ENCODE results near the gene WNT8B. TPM values are rescaled to one million over a fixed set of nuclear protein-coding genes. Genes with fewer than 3 reads are reported as not detected.

Gene WNT8B
- total RNA-seq, 1 experiment from 2014 or later: not detected

DNA sequence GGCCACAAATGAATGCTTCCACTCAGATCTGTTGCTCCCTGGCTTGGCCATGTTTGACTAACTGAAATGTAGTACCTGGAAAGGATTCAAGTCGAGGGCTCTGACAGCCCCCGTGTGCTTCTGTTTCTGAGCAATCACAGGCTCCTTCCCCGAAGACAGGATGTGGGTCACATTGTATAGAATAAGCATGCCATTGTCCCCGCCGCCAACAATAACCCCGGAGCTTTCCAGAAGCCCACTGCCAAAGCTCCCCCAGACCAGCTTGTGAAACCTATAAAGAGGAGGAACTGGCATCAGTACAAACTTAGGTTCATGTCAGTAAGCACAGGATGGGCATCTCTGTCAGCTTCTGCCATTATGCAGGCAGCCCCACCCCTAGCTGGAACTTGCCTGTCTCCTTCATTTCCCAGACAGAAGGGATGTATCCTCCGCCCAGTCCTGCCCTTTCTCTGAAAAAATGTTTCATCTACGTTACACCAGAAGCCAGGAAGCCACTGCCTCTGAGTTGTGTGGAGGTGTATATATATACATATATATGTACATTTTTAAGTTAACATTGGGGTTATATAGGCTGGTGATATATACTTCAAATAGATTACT lies 46.5 kb downstream of the WNT8B start:
- CTCF ChIA-PET: interaction anchor here (0.6 to 2.4 kb wide), 9 partner anchors 9 to 1458 kb away, joined by 3 to 14 read pairs (median 4); no protein-coding TSS in a partner anchor
- no peak overlapping the region for H3K4me3 ChIP-seq (ENCODE audit: low read depth in 2 of 2, low read length in 2 of 2)
- no peak for DNase-seq (ENCODE audit: low read depth, low spot score)
- H3K36me3 ChIP-seq (ENCODE audit: control insufficient read depth, insufficient read depth, low read length): no peaks in the 10 kb centered on the region
- no TSS peak for BruUV-seq (replicated peaks)
- intact Hi-C loops (cut with micrococcal nuclease; ENCODE audit: unreplicated experiment) (loop anchor here (5.0 kb wide), 2 partner anchors 57 to 167 kb away; no protein-coding TSS in a partner anchor), in situ Hi-C loops (cut with HindIII; ENCODE audit: low pct_unique_long_range_greater_than_20kb, low sequenced_read_pairs) (no loop called here)
- H3K9me3 ChIP-seq (ENCODE audit: control insufficient read depth, insufficient read depth, low read depth, low read length): no peaks in the 10 kb centered on the region
- no peak for TF ChIP-seq TCF7L2 (IDR thresholded peaks at IDR 0.05; ENCODE audit: low read depth, low read length)
- TF ChIP-seq SIN3A (IDR thresholded peaks at IDR 0.05; ENCODE audit: borderline replicate concordance, insufficient read depth, low read depth, low read length): no peak
- TF ChIP-seq POLR2AphosphoS5 (IDR thresholded peaks at IDR 0.05; ENCODE audit: low read depth, low read length): no peak
- TF ChIP-seq, protein P1, sequence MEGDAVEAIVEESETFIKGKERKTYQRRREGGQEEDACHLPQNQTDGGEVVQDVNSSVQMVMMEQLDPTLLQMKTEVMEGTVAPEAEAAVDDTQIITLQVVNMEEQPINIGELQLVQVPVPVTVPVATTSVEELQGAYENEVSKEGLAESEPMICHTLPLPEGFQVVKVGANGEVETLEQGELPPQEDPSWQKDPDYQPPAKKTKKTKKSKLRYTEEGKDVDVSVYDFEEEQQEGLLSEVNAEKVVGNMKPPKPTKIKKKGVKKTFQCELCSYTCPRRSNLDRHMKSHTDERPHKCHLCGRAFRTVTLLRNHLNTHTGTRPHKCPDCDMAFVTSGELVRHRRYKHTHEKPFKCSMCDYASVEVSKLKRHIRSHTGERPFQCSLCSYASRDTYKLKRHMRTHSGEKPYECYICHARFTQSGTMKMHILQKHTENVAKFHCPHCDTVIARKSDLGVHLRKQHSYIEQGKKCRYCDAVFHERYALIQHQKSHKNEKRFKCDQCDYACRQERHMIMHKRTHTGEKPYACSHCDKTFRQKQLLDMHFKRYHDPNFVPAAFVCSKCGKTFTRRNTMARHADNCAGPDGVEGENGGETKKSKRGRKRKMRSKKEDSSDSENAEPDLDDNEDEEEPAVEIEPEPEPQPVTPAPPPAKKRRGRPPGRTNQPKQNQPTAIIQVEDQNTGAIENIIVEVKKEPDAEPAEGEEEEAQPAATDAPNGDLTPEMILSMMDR (IDR thresholded peaks at IDR 0.05): no peak
- TF ChIP-seq, protein P2, sequence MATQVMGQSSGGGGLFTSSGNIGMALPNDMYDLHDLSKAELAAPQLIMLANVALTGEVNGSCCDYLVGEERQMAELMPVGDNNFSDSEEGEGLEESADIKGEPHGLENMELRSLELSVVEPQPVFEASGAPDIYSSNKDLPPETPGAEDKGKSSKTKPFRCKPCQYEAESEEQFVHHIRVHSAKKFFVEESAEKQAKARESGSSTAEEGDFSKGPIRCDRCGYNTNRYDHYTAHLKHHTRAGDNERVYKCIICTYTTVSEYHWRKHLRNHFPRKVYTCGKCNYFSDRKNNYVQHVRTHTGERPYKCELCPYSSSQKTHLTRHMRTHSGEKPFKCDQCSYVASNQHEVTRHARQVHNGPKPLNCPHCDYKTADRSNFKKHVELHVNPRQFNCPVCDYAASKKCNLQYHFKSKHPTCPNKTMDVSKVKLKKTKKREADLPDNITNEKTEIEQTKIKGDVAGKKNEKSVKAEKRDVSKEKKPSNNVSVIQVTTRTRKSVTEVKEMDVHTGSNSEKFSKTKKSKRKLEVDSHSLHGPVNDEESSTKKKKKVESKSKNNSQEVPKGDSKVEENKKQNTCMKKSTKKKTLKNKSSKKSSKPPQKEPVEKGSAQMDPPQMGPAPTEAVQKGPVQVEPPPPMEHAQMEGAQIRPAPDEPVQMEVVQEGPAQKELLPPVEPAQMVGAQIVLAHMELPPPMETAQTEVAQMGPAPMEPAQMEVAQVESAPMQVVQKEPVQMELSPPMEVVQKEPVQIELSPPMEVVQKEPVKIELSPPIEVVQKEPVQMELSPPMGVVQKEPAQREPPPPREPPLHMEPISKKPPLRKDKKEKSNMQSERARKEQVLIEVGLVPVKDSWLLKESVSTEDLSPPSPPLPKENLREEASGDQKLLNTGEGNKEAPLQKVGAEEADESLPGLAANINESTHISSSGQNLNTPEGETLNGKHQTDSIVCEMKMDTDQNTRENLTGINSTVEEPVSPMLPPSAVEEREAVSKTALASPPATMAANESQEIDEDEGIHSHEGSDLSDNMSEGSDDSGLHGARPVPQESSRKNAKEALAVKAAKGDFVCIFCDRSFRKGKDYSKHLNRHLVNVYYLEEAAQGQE (IDR thresholded peaks at IDR 0.05; ENCODE audit: insufficient read depth in 1 of 2, low read depth in 2 of 2, low read length in 1 of 2): no peak
- no peaks in the 10 kb centered on the region for H3K4me1 ChIP-seq (ENCODE audit: control insufficient read depth, insufficient read depth, low read length)
- no peak overlapping the region for H3K27ac ChIP-seq (ENCODE audit: low read length)
- POLR2A ChIA-PET: no interaction called here
- ATAC-seq: no peak
- no peaks in the 10 kb centered on the region for H3K27me3 ChIP-seq (ENCODE audit: control insufficient read depth, insufficient read depth, low read length)

DNA sequence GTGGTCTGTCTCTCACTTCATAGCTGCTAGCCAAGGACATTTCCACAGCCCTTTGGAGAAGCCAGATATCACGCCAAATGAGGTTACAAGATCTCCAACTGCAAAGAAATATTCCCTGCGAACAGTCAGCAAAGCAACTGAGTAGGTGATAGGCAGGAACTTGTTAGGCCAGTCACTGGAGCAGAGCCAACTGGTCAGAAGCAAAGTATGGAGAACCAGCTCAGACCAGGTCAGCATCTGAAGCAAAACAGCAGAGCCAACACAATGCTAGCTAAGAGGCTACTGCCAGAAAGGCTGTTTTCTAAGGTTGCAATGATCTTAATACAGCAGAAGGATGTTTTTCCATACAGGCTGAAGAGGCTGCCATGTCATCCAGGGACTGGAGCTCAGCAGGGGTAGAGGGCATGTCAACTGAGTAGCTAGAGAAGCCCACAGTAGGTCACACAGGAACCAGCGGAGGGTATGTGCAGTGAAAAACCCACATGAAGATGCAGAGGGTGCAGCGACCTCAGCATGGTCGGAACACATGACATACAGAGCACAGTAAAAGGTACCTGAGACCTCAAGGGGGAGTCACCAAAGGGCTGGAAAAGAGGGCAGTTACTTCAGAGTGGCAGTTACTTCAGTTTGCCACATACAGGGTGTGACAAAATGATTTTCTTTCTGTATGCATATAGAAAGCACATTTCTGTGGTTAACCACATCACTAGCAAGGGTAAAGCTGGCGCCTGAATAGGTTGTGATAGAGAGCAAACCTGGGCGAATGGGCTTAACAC lies 47.9 kb downstream of the WNT8B start:
- CTCF ChIA-PET: interaction anchor here (0.6 to 1.4 kb wide), 3 partner anchors 8 to 118 kb away, joined by 5 to 7 read pairs (median 5); no protein-coding TSS in a partner anchor
- no TSS peak for BruUV-seq (replicated peaks)
- Histone ChIP-seq H3K27ac (ENCODE audit: low read length) (no peak overlapping the region), H3K36me3 (ENCODE audit: control insufficient read depth, insufficient read depth, low read length) (no peaks in the 10 kb centered on the region), H3K27me3 (ENCODE audit: control insufficient read depth, insufficient read depth, low read length) (no peaks in the 10 kb centered on the region), H3K4me1 (ENCODE audit: control insufficient read depth, insufficient read depth, low read length) (no peaks in the 10 kb centered on the region), H3K4me3 (ENCODE audit: low read depth in 2 of 2, low read length in 2 of 2) (no peak overlapping the region), H3K9me3 (ENCODE audit: control insufficient read depth, insufficient read depth, low read depth, low read length) (no peaks in the 10 kb centered on the region)
- POLR2A ChIA-PET: no interaction called here
- ATAC-seq (no peak), DNase-seq (ENCODE audit: low read depth, low spot score) (no peak)
- intact Hi-C loops (cut with micrococcal nuclease; ENCODE audit: unreplicated experiment) (no loop called here), in situ Hi-C loops (cut with HindIII; ENCODE audit: low pct_unique_long_range_greater_than_20kb, low sequenced_read_pairs) (no loop called here)
- TF ChIP-seq, protein P1 (IDR thresholded peaks at IDR 0.05): no peak
- no peak for TF ChIP-seq POLR2AphosphoS5 (IDR thresholded peaks at IDR 0.05; ENCODE audit: low read depth, low read length)
- TF ChIP-seq, protein P2 (IDR thresholded peaks at IDR 0.05; ENCODE audit: insufficient read depth in 1 of 2, low read depth in 2 of 2, low read length in 1 of 2): no peak
- no peak for TF ChIP-seq TCF7L2 (IDR thresholded peaks at IDR 0.05; ENCODE audit: low read depth, low read length)
- TF ChIP-seq SIN3A (IDR thresholded peaks at IDR 0.05; ENCODE audit: borderline replicate concordance, insufficient read depth, low read depth, low read length): no peak

All from Panc1 (cell line).